Measurements from ENCODE around the gene RADIL.
A peak's percentile ranks its signal among the peaks of the same experiment; 100 is the strongest.

The RADIL gene

GRCh38 chr7:4754433-4755010, 129.0 kb downstream of the RADIL start:
- DNase-seq (ENCODE audit: low read depth), result no peak

- peak; percentile 79 for DNase-seq (ENCODE audit: low read depth)
Observed at GRCh38 chr7:4753598-4754432, 129.7 kb downstream of the RADIL start.

GRCh38 chr7:4751398-4751947, 132.0 kb downstream of the RADIL start:
- no peak for DNase-seq (ENCODE audit: low read depth)

- no peak for DNase-seq (ENCODE audit: low read depth)
Observed at GRCh38 chr7:4749798-4750197, 133.7 kb downstream of the RADIL start.

- DNase-seq (ENCODE audit: low read depth), result no peak
Observed at GRCh38 chr7:4749363-4749762, 134.2 kb downstream of the RADIL start.
